Skeletal muscle cell (primary cell): ENCODE results near the gene ERP44.
"Not testable (repeated sequence)": the region's sequence is repeated elsewhere in the genome, so short reads cannot be mapped to it uniquely, and the experiment has no call there.

Experiments
- DNase-seq: peaks from one replicate; pipeline ENCODE4 v3.0.0-alpha.2; 2010; ENCODE audit warnings: low read depth
- H3K4me3 ChIP-seq: 2 replicates; pipeline ENCODE4 v1.5.1; 2011; ENCODE audit warnings: low read depth, mild to moderate bottlenecking, control low read depth, low read length, moderate library complexity

ERP44 gene

DNA sequence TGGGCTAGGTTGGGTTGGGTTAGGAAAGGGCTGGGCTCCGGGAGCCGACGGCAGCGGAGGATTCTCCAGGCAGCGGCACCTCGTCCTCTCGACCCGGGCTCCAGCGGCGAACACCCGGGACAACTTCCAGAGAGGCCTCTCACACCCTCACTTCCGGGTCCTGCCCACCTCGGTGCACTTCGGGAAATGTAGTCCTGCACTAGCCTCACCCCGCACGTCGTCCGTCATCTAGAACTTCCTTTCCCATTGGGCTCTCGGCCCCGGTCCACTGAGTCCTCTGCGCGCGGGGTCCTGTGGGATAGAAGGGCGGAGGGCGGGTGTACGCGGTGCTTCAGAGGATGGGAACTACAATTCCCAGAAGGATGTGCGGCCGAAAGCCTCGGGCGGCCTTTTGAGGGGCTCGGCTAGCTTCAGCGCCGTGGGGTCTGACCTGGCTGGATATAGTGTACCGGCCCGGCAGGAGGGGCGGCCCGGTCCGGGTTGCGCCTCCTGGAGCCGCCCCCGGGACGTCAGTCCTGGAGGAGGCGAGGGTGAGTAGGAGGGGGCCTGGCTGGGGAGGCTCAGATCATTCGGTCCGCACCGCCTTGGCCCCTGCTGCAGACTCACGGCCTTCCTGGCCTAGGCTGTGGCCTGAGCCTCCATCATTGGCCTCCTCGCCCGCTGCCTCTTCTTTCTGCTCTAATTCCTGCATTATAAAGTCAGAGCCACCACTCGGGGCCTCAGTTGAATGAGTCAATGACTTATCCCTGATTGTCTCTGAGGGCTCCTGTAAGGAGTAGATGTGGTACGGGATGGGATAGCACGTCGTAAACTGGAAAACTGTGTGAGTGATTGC is at the start of gene ERP44, which contains the start of gene INVS:
Gene ERP44 (minus strand): TSS at position 114 of the 835 bp plus-strand sequence. CDS start 160 bp downstream, outside the sequence.
Gene INVS (plus strand): TSS at position 357 of the 835 bp plus-strand sequence. CDS start 5,279 bp downstream, outside the sequence.
- peak within 1 kb of the TSS; percentile 99 for H3K4me3 ChIP-seq
- peak; percentile 97 for DNase-seq

DNA sequence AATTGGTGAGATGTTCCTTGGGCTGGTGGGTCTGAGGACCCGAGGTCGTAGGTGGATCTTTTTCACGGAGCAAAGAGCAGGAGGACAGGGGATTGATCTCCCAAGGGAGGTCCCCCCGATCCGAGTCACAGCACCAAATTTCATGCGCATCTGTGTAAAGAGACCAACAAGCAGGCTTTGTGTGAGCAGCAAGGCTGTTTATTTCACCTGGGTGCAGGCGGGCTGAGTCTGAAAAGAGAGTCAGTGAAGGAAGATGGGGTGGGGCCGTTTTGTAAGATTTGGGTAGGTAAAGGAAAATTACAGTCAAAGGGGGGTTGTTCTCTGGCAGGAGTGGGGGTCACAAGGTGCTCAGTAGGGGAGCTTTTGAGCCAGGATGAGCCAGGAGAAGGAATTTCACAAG is 47.2 kb upstream of the ERP44 start:
- not testable (repeated sequence) for H3K4me3 ChIP-seq, DNase-seq

DNA sequence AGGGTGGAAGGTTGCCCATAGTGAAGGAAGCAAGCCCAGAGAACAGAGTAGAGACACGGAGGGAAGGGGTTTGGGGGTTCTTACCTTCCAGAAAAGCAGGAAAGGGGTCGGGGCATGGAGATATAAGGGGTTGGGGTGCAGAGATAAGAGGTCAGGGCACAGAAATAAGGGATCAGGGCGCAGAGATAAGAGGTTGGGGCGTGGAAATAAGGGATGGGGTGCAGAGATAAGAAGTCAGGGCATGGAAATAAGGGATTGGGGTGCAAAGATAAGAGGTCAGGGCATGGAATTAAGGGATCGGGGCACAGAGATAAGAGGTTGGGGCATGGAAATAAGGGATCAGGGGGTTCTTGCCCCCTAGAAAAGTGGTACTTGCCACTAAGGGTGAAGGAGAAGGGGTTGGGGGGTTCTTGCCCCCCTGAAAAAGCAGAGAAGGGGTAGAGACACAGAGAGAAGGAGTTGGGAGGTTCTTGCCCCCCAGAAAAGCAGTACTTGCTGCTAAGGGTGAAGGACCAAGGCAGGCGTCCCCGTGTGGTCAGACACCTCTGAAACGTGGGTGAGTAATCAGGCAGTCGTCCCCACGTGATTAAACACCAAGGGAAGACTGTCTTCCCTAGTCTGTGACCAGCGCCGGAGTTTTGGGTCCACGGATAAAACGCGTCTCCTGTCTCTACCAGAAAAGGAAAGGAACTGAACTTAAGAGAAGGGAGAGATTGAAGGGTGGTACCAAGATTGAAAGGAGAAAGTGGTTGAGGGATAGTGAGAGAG is 46.6 kb upstream of the ERP44 start:
- H3K4me3 ChIP-seq, DNase-seq: not testable (repeated sequence)

DNA sequence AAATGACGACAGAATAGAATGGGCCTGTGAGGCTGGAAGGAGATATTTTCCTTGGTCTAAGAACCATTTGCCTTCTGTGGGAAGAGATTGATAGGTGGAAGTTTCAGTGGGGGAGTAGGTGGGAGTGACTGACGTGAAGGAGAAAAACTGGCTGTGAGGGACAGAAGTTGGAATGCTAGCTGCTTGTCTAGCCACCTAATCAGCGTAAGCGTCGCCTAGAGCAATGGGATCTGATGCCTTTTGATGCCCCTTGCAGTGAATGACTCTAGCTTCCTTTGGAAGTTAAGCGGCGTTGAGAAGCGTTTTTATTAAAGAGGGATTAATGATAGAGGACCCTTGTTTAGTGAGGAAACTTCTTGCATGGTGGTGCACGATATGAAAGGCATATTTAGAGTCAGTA is 43.1 kb upstream of the ERP44 start:
- H3K4me3 ChIP-seq, DNase-seq: not testable (repeated sequence)

DNA sequence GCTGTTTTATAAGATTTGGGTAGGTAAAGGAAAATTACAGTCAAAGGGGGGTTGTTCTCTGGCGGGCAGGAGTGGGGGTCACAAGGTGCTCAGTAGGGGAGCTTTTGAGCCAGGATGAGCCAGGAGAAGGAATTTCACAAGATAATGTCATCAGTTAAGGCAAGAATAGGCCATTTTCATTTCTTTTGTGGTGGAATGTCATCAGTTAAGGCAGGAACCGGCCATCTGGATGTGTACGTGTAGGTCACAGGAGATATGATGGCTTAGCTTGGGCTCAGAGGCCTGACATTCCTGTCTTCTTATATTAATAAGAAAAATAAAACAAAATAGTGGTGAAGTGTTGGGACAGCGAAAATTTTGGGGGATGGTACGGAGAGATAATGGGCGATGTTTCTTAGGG is 41.5 kb upstream of the ERP44 start:
- not testable (repeated sequence) for DNase-seq, H3K4me3 ChIP-seq

DNA sequence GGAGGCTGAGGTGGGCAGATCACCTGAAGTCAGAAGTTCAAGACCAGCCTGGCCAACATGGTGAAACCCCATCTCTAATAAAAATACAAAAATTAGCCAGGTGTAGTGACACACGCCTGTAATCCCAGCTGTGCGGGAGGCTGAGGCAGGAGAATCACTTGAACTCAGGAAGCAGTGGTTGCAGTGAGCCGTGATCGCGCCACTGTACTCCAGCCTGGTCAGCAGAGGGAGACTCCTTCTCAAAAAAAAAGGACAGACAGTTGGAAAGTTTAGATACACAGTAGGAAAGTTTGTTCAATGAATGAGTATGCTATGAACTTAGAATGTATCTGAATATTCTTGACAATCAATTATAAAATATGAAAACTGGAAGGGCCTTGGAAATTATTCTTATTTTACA is 38.0 kb upstream of the ERP44 start:
- not testable (repeated sequence) for DNase-seq, H3K4me3 ChIP-seq

DNA sequence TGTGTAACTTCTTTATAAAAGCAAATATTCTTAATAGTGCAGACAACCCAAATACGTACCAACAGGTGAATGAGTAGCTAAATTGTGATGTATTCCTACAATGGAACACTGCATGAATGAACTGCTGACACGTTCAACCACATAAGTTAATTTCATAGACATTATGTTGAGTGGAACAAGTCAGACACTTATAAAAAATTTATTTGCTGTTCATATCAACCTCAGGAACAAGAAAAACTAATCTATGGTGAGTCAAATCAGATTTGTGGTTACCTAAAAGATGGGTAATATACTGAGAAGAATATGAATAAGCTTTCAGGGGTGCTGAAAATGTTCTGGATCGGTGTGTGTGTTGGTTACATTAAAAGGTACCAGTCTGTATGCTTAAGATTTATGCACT is 35.9 kb upstream of the ERP44 start:
- no peak for DNase-seq

DNA sequence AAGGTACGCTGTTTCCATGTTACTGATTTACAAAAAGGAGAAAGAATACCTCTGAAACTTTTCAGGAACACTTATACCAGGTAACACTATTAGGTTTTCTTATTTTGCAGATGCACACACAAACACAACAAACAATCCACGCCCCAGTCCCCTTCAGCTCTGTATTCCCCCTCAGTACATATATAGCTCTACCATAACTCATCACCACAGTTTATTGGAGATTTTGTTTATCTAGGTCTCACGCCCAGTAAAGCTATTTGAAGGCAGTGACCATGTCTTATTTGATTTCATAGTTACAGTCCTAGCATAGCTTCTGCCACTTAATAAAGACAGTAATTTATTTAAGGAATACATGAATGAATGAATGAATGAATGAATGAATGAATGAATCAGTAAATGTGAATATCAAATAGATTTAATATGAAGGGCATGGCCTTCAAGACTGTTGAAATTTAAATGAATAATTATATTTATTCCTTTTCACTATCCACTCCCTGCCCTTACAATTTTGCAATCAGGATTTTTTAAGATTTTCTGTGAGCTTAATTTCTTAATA is 33.2 kb upstream of the ERP44 start:
- no peak overlapping the region for H3K4me3 ChIP-seq
- DNase-seq, result no peak

More for the DNA sequence above, 35.9 kb upstream of the ERP44 start:
- H3K4me3 ChIP-seq, result no peak overlapping the region

DNA sequence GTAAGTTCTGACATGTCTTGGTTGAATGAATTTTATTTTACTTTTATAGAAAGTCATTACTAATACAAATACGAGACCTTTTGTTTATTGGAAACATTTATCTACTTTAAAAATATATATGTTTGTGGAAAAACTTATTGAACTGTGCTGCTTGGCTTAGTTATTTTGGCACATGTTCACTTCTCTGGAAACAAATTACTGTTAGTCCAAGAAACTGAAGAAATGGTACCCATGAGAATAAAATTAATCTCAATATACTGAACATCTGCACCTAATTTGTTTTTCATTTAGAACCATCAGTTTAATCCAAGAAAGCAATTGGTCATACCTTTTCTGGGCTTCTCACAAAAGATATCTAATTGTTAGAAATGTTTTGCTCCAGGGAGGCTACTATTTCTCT is 32.4 kb upstream of the ERP44 start:
- DNase-seq, result no peak

DNA sequence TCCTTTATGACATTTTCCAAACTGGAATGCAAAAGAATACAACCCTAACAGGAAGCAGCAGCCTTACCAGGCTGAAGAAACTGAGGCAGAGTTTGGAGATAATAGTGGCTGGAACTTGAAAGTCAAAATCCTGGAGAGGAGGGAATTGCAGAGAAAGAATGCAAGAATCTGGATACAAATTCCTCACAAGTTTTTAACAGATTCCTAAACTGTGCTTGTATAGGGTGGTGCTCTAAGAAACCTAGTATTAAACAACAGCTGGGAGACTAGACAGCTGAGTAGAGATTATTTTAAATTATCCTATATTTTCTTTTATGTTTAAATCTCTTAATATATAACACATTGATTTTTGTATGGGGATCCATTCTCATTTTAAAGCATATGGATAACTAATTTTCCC is 31.0 kb upstream of the ERP44 start:
- no peak overlapping the region for H3K4me3 ChIP-seq
- DNase-seq, result no peak

More for the DNA sequence above, 32.4 kb upstream of the ERP44 start:
- H3K4me3 ChIP-seq, result no peak overlapping the region

DNA sequence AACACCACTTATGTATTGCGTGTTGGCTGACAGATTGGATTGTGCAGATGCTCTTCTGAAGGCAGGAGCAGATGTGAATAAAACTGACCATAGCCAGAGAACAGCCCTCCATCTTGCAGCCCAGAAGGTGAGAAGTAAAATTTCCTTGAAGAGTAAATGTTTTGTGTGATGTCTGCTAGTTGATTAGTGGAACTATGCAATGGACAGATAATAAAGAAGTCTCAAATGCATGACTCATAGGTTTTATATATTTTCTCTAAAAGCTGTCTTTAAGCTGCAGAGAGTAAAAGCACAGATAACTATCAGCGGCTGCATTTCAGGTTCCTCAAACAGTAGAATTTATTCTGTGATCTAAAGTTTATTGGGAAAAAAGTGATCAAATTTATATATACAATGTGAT is 27.6 kb upstream of the ERP44 start:
- no peak overlapping the region for H3K4me3 ChIP-seq
- no peak for DNase-seq

DNA sequence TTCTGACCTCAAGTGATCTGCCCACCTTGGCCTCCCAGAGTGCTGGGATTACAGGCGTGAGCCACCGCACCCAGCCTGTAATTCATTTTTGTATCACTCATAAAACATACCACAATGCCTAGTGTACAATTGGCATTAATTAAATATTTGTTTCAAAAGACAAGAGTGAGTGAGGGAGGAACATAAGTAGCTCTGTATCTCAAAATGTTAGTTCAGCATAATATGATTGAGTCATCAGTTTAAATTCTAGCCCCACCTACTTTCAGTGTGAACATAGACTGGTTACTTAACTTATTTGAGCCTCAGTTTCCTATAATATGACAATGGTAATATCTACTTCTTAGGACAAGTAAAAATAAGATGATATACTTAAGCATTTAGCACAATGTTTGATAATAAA is 27.1 kb upstream of the ERP44 start:
- no peak overlapping the region for H3K4me3 ChIP-seq
- no peak for DNase-seq

DNA sequence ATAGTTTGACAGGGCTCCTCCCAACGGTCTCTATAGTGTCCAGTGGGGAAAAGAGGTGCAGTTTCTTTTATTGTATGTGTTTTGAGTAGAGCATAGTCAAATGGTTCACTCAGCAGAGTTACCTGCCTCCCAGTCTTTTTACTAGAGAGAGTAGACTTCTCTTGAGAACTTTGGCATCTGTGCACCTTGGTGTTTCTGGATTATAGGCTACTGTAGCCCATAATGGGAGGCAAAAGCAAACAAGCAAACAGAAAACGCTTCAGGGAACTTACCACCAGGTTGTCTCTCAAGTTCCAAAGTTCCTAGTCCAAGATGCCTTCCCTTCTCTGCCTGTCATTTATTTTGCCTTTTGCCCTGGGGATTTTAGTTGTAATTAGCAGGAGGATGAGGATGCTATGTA is 26.4 kb upstream of the ERP44 start:
- H3K4me3 ChIP-seq, result no peak overlapping the region
- no peak for DNase-seq

DNA sequence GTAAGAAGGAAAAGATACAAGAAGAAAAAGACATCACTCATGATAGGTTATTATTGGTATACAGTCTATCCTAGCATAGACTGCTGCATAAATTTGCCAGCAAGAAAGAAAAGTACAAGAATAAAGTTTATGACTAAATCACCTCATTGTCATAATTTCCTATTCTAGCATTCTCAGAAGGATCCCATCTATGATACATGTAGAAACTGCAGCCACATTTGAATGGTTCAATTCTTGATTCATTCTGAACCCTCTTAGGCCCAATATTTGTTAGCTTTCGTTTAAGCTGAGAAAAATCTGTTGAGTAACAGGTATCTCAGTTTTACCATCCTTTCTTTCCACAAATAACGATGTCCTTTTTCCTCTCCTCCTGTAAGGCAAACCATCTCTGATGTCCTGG is 21.5 kb upstream of the ERP44 start:
- DNase-seq, result no peak
- no peak overlapping the region for H3K4me3 ChIP-seq

DNA sequence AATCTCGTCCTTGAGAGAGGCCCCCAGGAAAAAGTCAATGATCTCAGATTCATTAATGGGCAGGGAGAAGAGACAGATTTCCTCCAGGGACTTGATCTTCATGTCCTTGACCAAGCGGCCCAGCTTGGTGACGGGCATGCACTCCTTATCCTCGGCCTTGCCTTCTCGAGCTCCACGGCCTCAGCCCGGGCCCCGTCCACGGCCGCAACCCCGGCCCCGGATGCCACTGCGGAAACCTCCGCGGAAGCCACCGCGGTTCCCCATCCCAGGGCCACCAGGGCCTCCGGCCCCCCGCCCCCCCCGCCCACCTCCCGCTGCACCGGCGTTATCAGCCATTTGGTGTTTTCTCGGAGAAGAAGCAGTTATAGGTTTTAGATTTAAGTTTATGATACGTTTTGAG is 18.5 kb upstream of the ERP44 start:
- no peak overlapping the region for H3K4me3 ChIP-seq
- DNase-seq, result no peak

DNA sequence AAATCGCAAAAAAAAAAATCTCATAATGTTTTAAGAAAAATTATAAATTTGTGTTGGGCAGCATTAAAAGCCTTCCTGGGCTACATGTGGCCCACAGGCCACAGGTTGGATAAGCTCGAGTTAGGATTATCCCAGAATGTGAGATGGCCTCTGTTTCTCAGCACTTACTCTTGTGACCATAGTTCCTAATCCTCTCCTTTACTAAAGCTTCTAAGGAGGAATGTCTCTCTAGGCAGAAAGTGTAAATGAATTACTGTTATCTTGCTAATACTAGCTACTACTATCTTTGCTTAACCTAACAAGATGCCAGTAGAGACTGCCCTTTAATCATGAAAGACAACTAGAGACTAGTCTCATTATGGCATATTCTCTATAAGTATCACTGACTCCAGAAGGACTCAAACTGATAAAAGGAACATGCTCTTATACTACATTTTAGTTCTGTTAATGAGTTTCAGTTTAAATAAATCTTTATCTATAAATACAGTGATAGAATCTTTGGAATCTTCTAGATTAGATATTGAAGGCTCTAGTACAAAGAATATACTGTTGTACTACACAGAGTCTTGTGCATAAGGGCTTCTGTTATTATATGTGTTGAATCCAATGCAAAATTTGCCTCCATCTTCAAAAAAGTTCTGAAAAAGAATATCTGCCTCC is 14.0 kb upstream of the ERP44 start:
- no peak for DNase-seq
- no peak overlapping the region for H3K4me3 ChIP-seq

DNA sequence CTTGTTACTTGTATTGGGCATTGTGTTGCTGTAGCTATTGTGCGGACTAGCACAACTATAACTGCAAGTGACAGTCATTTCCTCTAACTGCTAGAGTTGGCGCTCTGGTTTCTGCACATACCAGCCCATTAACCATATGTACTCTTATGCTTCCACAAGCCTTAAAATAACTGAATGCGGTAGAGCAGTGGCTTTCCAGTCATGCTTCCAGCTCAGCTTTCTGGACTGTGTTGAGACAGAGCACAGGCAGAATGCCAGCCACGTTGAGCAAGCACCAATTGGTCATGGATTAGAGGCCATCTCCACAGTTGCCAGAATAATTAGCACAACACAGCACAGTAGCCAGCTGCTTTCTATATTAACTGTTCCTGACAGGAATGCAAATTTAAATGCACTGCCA is 12.4 kb upstream of the ERP44 start:
- peak; percentile 97 for DNase-seq
- H3K4me3 ChIP-seq, result no peak overlapping the region

DNA sequence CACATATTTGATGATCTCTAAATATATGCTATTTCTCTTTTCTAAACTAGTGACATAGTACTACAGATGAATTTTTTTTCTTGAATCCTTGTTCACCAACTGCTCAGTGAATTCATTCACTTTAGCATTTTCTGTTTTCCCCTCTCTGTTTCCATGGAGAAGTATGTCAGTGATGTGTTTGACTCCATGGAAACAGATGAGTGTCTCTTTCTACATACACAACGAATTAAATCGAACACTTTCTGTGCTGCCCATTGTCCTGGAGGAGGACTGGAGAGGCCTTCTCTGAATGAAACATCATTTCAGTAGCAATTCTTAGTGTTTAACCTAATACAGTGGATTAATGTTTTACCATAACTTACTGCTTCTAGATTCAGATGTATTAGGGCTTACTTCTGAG is 9.8 kb upstream of the ERP44 start:
- H3K4me3 ChIP-seq, result no peak overlapping the region
- DNase-seq, result no peak

DNA sequence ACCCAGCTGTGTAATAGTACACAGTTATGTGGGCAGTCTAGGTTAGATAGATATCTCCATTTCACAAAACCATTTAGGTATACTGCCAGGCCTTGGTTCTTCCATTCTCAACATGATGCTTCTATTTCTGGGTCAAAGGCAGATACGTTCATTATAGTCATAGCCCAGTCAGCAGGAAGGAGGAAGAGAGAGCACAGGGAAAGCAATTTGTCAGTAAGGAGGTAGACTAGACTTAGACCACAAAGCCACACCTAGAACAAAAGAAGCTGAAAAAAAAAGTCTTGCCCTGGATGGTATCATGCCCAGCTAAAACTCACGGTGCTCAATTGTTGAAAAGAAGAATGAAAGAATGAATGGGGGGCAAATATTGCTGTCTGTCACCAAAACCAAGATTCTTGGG is 7.8 kb upstream of the ERP44 start:
- H3K4me3 ChIP-seq, result no peak overlapping the region
- DNase-seq, result no peak

DNA sequence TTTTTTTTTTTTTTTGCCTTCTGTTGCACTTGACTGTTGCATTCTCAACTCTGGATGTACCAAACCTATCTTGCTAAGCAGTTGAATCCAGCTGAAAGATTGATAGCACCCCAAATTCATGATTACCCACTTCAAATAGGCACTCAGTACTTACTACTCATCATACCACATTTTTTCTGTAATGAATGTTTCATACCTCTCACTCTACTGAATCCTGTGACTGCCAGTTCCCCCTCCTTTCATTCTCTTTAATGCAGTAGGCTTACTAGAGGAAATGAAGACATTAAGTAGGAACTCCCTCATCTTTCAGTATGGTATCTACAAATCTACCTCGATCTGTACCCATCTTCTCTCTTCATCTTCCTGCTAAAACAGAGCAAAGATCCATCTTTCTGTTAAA is 7.1 kb upstream of the ERP44 start:
- DNase-seq, result no peak
- H3K4me3 ChIP-seq, result no peak overlapping the region
